Neuronal stem cell (in vitro differentiated cells): ENCODE measurements around the gene PAPOLB.
A peak's percentile ranks its signal among the peaks of the same experiment; 100 is the strongest.

ENCODE experiments used
- DNase-seq: peaks from one replicate; pipeline ENCODE4 v3.0.0-alpha.2; 2013; ENCODE audit warnings: low spot score
- H2AFZ ChIP-seq: one replicate; pipeline ENCODE4 v1.6.1; 2013; ENCODE audit warnings: mild to moderate bottlenecking, low read length, inconsistent platforms
- H2AK5ac ChIP-seq: 2 replicates; pipeline ENCODE4 v1.6.1; 2013; ENCODE audit warnings: low read depth, mild to moderate bottlenecking, inconsistent platforms, low read length, moderate library complexity, mixed read lengths
- H2BK120ac ChIP-seq: 2 replicates; pipeline ENCODE4 v1.6.1; 2013; ENCODE audit warnings: low read depth, mild to moderate bottlenecking, inconsistent platforms, low read length, moderate library complexity, mixed read lengths
- H2BK12ac ChIP-seq: one replicate; pipeline ENCODE4 v1.6.1; 2013; ENCODE audit warnings: low read length, inconsistent platforms
- H2BK15ac ChIP-seq: 2 replicates; pipeline ENCODE4 v1.6.1; 2013; ENCODE audit warnings: mild to moderate bottlenecking, low read length, inconsistent platforms, mixed read lengths
- H2BK5ac ChIP-seq: one replicate; pipeline ENCODE4 v1.6.1; 2013; ENCODE audit warnings: inconsistent platforms, mild to moderate bottlenecking, low read length, moderate library complexity
- H3K14ac ChIP-seq: one replicate; pipeline ENCODE4 v1.6.1; 2013; ENCODE audit warnings: low read length, inconsistent platforms
- H3K18ac ChIP-seq: 2 replicates; pipeline ENCODE4 v1.6.1; 2013; ENCODE audit warnings: low read length, inconsistent platforms
- H3K23ac ChIP-seq: 2 replicates; pipeline ENCODE4 v1.6.1; 2013; ENCODE audit warnings: low read depth, mild to moderate bottlenecking, mixed read lengths, low read length, inconsistent platforms; ENCODE audit not compliant: poor library complexity
- H3K27ac ChIP-seq: replicated peaks from 3 replicates; pipeline ENCODE4 v1.5.1; 2013; ENCODE audit warnings: low read length, inconsistent platforms
- H3K27me3 ChIP-seq, 3 experiments: 2 replicates each; pipeline ENCODE4 v1.6.1; 2013; ENCODE audit warnings: low read length in 3 of 3, mild to moderate bottlenecking in 2 of 3, inconsistent platforms in 1 of 3, low read depth in 1 of 3, mixed read lengths in 1 of 3, moderate library complexity in 1 of 3; ENCODE audit not compliant: control insufficient read depth in 3 of 3, insufficient read depth in 3 of 3
- H3K36me3 ChIP-seq, 2 donors: replicated peaks in 1 of 2; 2 replicates each; pipeline ENCODE4 v1.6.1; 2013; ENCODE audit warnings: low read length in 2 of 2; ENCODE audit not compliant: control insufficient read depth in 2 of 2, insufficient read depth in 2 of 2
- H3K4ac ChIP-seq: 2 replicates; pipeline ENCODE4 v1.6.1; 2013; ENCODE audit warnings: inconsistent platforms, mild to moderate bottlenecking, low read length, moderate library complexity
- H3K4me1 ChIP-seq, 2 donors: 1 replicate in 1 of 2; 2 replicates in 1 of 2; pipeline ENCODE4 v1.6.1; 2013; ENCODE audit warnings: low read length in 2 of 2, low read depth in 1 of 2; ENCODE audit not compliant: control insufficient read depth in 2 of 2, insufficient read depth in 1 of 2
- H3K4me2 ChIP-seq: one replicate; pipeline ENCODE4 v1.6.1; 2013; ENCODE audit warnings: mild to moderate bottlenecking, low read length, inconsistent platforms; ENCODE audit not compliant: insufficient read depth, poor library complexity, severe bottlenecking
- H3K4me3 ChIP-seq, 2 donors: 2 replicates each; pipeline ENCODE4 v1.5.1; 2013; ENCODE audit warnings: low read length in 2 of 2, mild to moderate bottlenecking in 2 of 2, inconsistent platforms in 1 of 2, moderate library complexity in 1 of 2
- H3K79me1 ChIP-seq: one replicate; pipeline ENCODE4 v1.6.1; 2013; ENCODE audit warnings: low read depth, mild to moderate bottlenecking, inconsistent platforms, low read length, moderate library complexity
- H3K9ac ChIP-seq: one replicate; pipeline ENCODE4 v1.6.1; 2013; ENCODE audit warnings: mild to moderate bottlenecking, low read depth, low read length, inconsistent platforms; ENCODE audit not compliant: poor library complexity
- H3K9me3 ChIP-seq, 2 donors: replicated peaks in 1 of 2; 2 replicates each; pipeline versions ENCODE3 to v1.6.1; 2013; ENCODE audit warnings: low read length in 2 of 2, mild to moderate bottlenecking in 2 of 2, inconsistent platforms in 1 of 2, low read depth in 1 of 2, mixed read lengths in 1 of 2, moderate library complexity in 1 of 2; ENCODE audit not compliant: control insufficient read depth in 2 of 2, insufficient read depth in 1 of 2
- H4K8ac ChIP-seq: one replicate; pipeline ENCODE4 v1.6.1; 2013; ENCODE audit warnings: low read depth, mild to moderate bottlenecking, inconsistent platforms, low read length, moderate library complexity
- H4K91ac ChIP-seq: one replicate; pipeline ENCODE4 v1.6.1; 2013; ENCODE audit warnings: low read length, low read depth, mild to moderate bottlenecking, inconsistent platforms; ENCODE audit not compliant: poor library complexity
- WGBS, 2 donors: extraction: QIAGEN DNeasy Blood & Tissue Kit; methylation state at CpG; one replicate each; pipeline ENCODE4 v1.1.7; 2013; ENCODE audit warnings: missing lambda C conversion rate in 2 of 2, mixed read lengths in 1 of 2; ENCODE audit not compliant: insufficient read length in 2 of 2, insufficient replicate concordance in 1 of 2; ENCODE audit errors: extremely low coverage in 2 of 2; 5-methylcytosine and 5-hydroxymethylcytosine counted together

PAPOLB gene

DNA sequence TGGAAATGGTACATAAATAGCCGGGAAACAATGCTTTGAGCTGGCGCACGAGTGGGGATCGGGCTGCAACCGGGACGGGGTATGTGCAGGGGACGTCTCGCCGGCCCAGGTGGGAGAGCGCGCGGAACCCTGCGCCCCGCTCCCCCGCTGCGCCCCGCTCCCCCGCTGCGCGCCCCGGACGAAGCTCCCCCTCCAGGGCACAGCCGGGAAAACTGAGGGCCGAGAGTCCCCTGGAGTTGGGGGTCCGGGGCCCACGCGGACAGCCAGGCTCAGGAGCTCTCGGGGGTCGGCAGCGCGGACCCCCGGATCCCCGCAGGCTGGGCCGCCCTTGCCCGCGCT, 21.2 kb upstream of the PAPOLB start:
- Histone ChIP-seq H3K18ac (peak overlapping the region; percentile 91), H2BK15ac (peak overlapping the region; percentile 64), H3K27ac (no peak overlapping the region), H3K4me3 (peak overlapping the region; percentile 68 to 92), H2BK12ac (no peak overlapping the region), H3K27me3 (no peaks in the 10 kb centered on the region), H3K4me1 (peaks cover 5 to 20% of the 10 kb centered on the region in 2 donors), H3K36me3 (peaks cover 0 to 2% of the 10 kb centered on the region in 2 donors), H3K23ac (no peak overlapping the region), H3K14ac (no peak overlapping the region), H2BK5ac (peak overlapping the region; percentile 16), H4K8ac (no peak overlapping the region), H3K4ac (no peak overlapping the region), H3K4me2 (peak overlapping the region; percentile 98), H4K91ac (no peak overlapping the region), H2AK5ac (no peak overlapping the region), H3K79me1 (no peaks in the 10 kb centered on the region), H2AFZ (peak overlapping the region; percentile 98), H2BK120ac (no peak overlapping the region), H3K9me3 (no peaks in the 10 kb centered on the region), H3K9ac (peak overlapping the region; percentile 85)
- peak; percentile 12 for DNase-seq
- no CpG with 5 or more reads among the region's 36 CpGs for WGBS, 2 donors

- peak; percentile 45 for DNase-seq
- Histone ChIP-seq H3K4me2 (peak overlapping the region; percentile 98), H3K4me1 (peaks cover 5 to 20% of the 10 kb centered on the region in 2 donors), H3K27ac (no peak overlapping the region), H3K79me1 (no peaks in the 10 kb centered on the region), H3K27me3 (no peaks in the 10 kb centered on the region), H2BK15ac (peak overlapping the region; percentile 35), H2BK5ac (peak overlapping the region; percentile 16), H3K4me3 (peak overlapping the region; percentile 68 to 92), H2AK5ac (no peak overlapping the region), H3K4ac (no peak overlapping the region), H4K91ac (no peak overlapping the region), H2BK12ac (no peak overlapping the region), H2BK120ac (no peak overlapping the region), H4K8ac (no peak overlapping the region), H3K9me3 (no peaks in the 10 kb centered on the region), H3K9ac (peak overlapping the region; percentile 56), H2AFZ (peak overlapping the region; percentile 98), H3K36me3 (peaks cover under 1 to 7% of the 10 kb centered on the region in 2 donors), H3K18ac (peak overlapping the region; percentile 91), H3K23ac (no peak overlapping the region), H3K14ac (no peak overlapping the region)
- no CpG with 5 or more reads among the region's 35 CpGs for WGBS, 2 donors
Observed at GRCh38 chr7:4882169-4883032, 20.6 kb upstream of the PAPOLB start.

- H2BK5ac ChIP-seq = no peak overlapping the region
- H3K27ac ChIP-seq = no peak overlapping the region
- no peak overlapping the region for H3K9ac ChIP-seq
- H3K27me3 ChIP-seq = no peaks in the 10 kb centered on the region
- peak overlapping the region in 1 of 2 donors; percentile 18 for H3K4me3 ChIP-seq
- no peak overlapping the region for H3K18ac ChIP-seq
- no peak overlapping the region for H2AK5ac ChIP-seq
- no peak overlapping the region for H4K8ac ChIP-seq
- no peak overlapping the region for H3K23ac ChIP-seq
- H2BK120ac ChIP-seq = no peak overlapping the region
- H3K4me1 ChIP-seq = peaks cover 5 to 20% of the 10 kb centered on the region in 2 donors
- no peak overlapping the region for H2BK12ac ChIP-seq
- no CpG with 5 or more reads among the region's 10 CpGs for WGBS, 2 donors
- H4K91ac ChIP-seq = no peak overlapping the region
- no peak overlapping the region for H3K4me2 ChIP-seq
- peaks cover 2 to 26% of the 10 kb centered on the region in 2 donors for H3K36me3 ChIP-seq
- peak overlapping the region; percentile 46 for H2AFZ ChIP-seq
- no peak overlapping the region for H3K4ac ChIP-seq
- no peak overlapping the region for H2BK15ac ChIP-seq
- H3K9me3 ChIP-seq = no peaks in the 10 kb centered on the region
- no peak for DNase-seq
- no peaks in the 10 kb centered on the region for H3K79me1 ChIP-seq
- no peak overlapping the region for H3K14ac ChIP-seq
Observed at GRCh38 chr7:4880218-4880617, 18.4 kb upstream of the PAPOLB start.

- Histone ChIP-seq H2BK120ac (peak overlapping the region; percentile 47), H3K36me3 (peaks cover 2 to 26% of the 10 kb centered on the region in 2 donors), H3K4me1 (peaks cover 5 to 20% of the 10 kb centered on the region in 2 donors), H2AFZ (peak overlapping the region; percentile 46), H3K9ac (no peak overlapping the region), H3K9me3 (no peaks in the 10 kb centered on the region), H3K4me3 (no peak overlapping the region), H3K79me1 (no peaks in the 10 kb centered on the region), H3K14ac (no peak overlapping the region), H4K91ac (no peak overlapping the region), H2BK5ac (no peak overlapping the region), H2BK15ac (no peak overlapping the region), H3K4me2 (no peak overlapping the region), H3K18ac (peak overlapping the region; percentile 54), H3K4ac (no peak overlapping the region), H4K8ac (no peak overlapping the region), H3K27ac (no peak overlapping the region), H2BK12ac (no peak overlapping the region), H2AK5ac (no peak overlapping the region), H3K23ac (no peak overlapping the region), H3K27me3 (no peaks in the 10 kb centered on the region)
- no CpG with 5 or more reads among the region's 27 CpGs for WGBS, 2 donors
- no peak for DNase-seq
Observed at GRCh38 chr7:4879396-4880081, 17.7 kb upstream of the PAPOLB start.
